CD8-positive, alpha-beta memory T cell (primary cell): ENCODE measurements around the gene GOLIM4. TPM values are rescaled to one million over a fixed set of nuclear protein-coding genes. Genes with fewer than 3 reads are reported as not detected.

Experiments used
- CTCF ChIA-PET: fragments of 350-600 bp; sonication (Branson Sonifier 250); formaldehyde crosslinking; loops from one replicate; lab custom pipeline; 2021; ENCODE audit warnings: antibody characterized with exemption; lab: Charles Lee
- POLR2A ChIA-PET: fragments of 350-600 bp; sonication (Branson Sonifier 250); formaldehyde crosslinking; loops from one replicate; lab custom pipeline; 2021; ENCODE audit warnings: antibody characterized with exemption; lab: Charles Lee
- DNase-seq, 5 donors: peaks; one replicate each; pipeline versions ENCODE4 v3.0.0 to v3.0.0-alpha.2; 2020 to 2022; ENCODE audit warnings: mixed read lengths in 1 of 5
- H3K27ac ChIP-seq: one replicate; pipeline ENCODE4 v1.7.0; 2013; ENCODE audit warnings: low read depth, mild to moderate bottlenecking, low read length, moderate library complexity
- H3K27me3 ChIP-seq: 2 replicates; pipeline ENCODE4 v1.7.0; 2013; ENCODE audit warnings: low read length, mild to moderate bottlenecking; ENCODE audit not compliant: insufficient read depth, poor library complexity, severe bottlenecking
- H3K36me3 ChIP-seq: 2 replicates; pipeline ENCODE4 v1.7.0; 2013; ENCODE audit warnings: mild to moderate bottlenecking, low read length, moderate library complexity; ENCODE audit not compliant: insufficient read depth
- H3K4me1 ChIP-seq: 2 replicates; pipeline ENCODE4 v1.7.0; 2013; ENCODE audit warnings: mild to moderate bottlenecking, low read length, moderate library complexity; ENCODE audit not compliant: insufficient read depth
- H3K4me3 ChIP-seq: 2 replicates; pipeline ENCODE4 v1.7.0; 2013; ENCODE audit warnings: mild to moderate bottlenecking, low read length
- H3K9me3 ChIP-seq: 2 replicates; pipeline ENCODE4 v1.7.0; 2013; ENCODE audit warnings: mild to moderate bottlenecking, low read length
- H3K27ac Mint-ChIP-seq, 8 donors: one replicate each; pipeline ENCODE4 v1.8.0; 2020 to 2021; ENCODE audit warnings: mixed read lengths in 8 of 8, mild to moderate bottlenecking in 6 of 8, inconsistent platforms in 3 of 8, moderate library complexity in 3 of 8
- H3K27me3 Mint-ChIP-seq, 2 donors: one replicate each; pipeline ENCODE4 v1.8.0; 2020 to 2021; ENCODE audit warnings: mixed read lengths in 2 of 2, mild to moderate bottlenecking in 1 of 2, moderate library complexity in 1 of 2
- H3K36me3 Mint-ChIP-seq, 3 donors: one replicate each; pipeline ENCODE4 v1.8.0; 2020 to 2021; ENCODE audit warnings: mixed read lengths in 3 of 3, inconsistent platforms in 1 of 3, mild to moderate bottlenecking in 1 of 3
- H3K4me1 Mint-ChIP-seq, 3 donors: one replicate each; pipeline ENCODE4 v1.8.0; 2020 to 2021; ENCODE audit warnings: mixed read lengths in 3 of 3, inconsistent platforms in 1 of 3, mild to moderate bottlenecking in 1 of 3
- H3K4me3 Mint-ChIP-seq, 7 donors: one replicate each; pipeline ENCODE4 v1.8.0; 2020 to 2021; ENCODE audit warnings: mixed read lengths in 7 of 7, mild to moderate bottlenecking in 6 of 7, moderate library complexity in 4 of 7, inconsistent platforms in 2 of 7
- H3K9me3 Mint-ChIP-seq, 5 donors: one replicate each; pipeline ENCODE4 v1.8.0; 2020 to 2022; ENCODE audit warnings: mixed read lengths in 5 of 5, mild to moderate bottlenecking in 3 of 5, moderate library complexity in 2 of 5, inconsistent platforms in 1 of 5
- polyA plus RNA-seq: library from polyadenylated mRNA; unstranded; fragments of 300-500 nt; fragmentation: Illumina TruSeq; gene quantifications from one replicate; pipeline ENCODE4 v1.2.3, GENCODE V29; 2021
- total RNA-seq, 2 experiments: library from RNA; stranded (reverse); gene quantifications; one replicate each; pipeline ENCODE4 v1.2.3, GENCODE V29; 2021

The GOLIM4 gene
- total and polyA plus RNA-seq, 3 experiments from 2014 or later: 1.3 to 7.3 (median 7.2) TPM

- H3K27ac ChIP-seq: no peak overlapping the region
- H3K36me3 Mint-ChIP-seq: no peaks in the 10 kb centered on the region
- H3K36me3 ChIP-seq: no peaks in the 10 kb centered on the region
- CTCF ChIA-PET: no interaction called here
- POLR2A ChIA-PET: no interaction called here
- H3K9me3 ChIP-seq: no peaks in the 10 kb centered on the region
- H3K4me1 ChIP-seq: no peaks in the 10 kb centered on the region
- DNase-seq: no peak
- H3K27me3 Mint-ChIP-seq: peaks cover 4 to 13% of the 10 kb centered on the region in 2 donors
- H3K27me3 ChIP-seq: no peaks in the 10 kb centered on the region
- H3K4me1 Mint-ChIP-seq: no peaks in the 10 kb centered on the region
- no peak overlapping the region for H3K4me3 ChIP-seq
- no peak overlapping the region for H3K4me3 Mint-ChIP-seq
- no peak overlapping the region for H3K27ac Mint-ChIP-seq
- peaks cover 2 to 10% (median 6%) of the 10 kb centered on the region in 5 donors for H3K9me3 Mint-ChIP-seq
Observed at GRCh38 chr3:168124791-168125190, 29.1 kb upstream of the GOLIM4 start.

GRCh38 chr3:168124291-168124690 lies 28.6 kb upstream of the GOLIM4 start:
- H3K9me3 ChIP-seq: no peaks in the 10 kb centered on the region
- H3K27me3 ChIP-seq: no peaks in the 10 kb centered on the region
- Mint-ChIP-seq H3K4me3 (no peak overlapping the region), H3K27me3 (peaks cover 3 to 13% of the 10 kb centered on the region in 2 donors), H3K27ac (no peak overlapping the region), H3K36me3 (no peaks in the 10 kb centered on the region), H3K4me1 (no peaks in the 10 kb centered on the region), H3K9me3 (peaks cover 2 to 10% (median 6%) of the 10 kb centered on the region in 5 donors)
- POLR2A ChIA-PET: no interaction called here
- H3K4me3 ChIP-seq: no peak overlapping the region
- no peak for DNase-seq
- no peaks in the 10 kb centered on the region for H3K36me3 ChIP-seq
- H3K27ac ChIP-seq: no peak overlapping the region
- no peaks in the 10 kb centered on the region for H3K4me1 ChIP-seq
- CTCF ChIA-PET: no interaction called here

DNA sequence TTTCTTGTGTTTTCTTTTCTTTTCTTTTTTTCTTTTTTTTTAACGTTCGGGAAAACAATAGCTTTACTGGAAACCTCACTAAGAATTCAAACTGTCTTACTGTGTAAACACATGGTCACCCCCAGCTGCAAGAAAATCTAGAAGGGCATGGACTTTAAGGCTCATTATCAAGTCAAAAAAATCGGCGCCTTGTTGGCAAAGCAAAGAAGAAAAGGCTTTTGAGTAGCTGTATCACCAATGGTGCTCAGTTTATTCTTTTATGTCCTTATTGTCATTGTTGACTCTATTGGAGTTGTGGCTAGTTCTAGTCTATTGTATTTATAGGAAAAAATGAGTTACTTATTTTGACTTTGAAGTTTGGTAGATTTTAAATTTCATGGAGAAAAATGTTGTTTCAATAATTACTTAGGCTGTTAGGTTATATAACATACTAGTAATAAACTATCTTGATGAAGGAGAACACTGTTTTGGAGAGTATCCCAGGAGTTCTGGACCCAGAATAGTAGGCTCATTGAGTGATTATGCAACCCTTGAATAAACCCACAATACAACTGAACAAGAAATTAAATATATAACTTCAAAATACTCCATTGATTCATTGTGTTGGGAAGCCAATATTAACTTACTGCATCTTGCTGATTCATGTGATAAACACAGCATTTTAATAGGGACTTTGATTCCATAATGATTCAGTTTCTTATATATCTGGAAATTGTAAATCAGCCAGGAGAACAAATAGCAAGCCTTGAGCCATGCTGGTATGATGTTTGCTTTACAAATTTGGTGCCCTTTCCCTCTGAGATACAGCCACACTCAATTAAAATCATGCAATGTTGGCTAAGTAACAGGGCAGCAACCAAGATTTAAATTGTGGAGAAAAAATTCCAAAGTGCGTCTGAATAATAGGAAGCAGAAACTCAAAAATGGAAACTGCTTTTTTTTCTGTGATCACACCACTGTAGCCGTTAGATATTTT lies 27.8 kb upstream of the GOLIM4 start:
- no peaks in the 10 kb centered on the region for H3K4me1 ChIP-seq

DNA sequence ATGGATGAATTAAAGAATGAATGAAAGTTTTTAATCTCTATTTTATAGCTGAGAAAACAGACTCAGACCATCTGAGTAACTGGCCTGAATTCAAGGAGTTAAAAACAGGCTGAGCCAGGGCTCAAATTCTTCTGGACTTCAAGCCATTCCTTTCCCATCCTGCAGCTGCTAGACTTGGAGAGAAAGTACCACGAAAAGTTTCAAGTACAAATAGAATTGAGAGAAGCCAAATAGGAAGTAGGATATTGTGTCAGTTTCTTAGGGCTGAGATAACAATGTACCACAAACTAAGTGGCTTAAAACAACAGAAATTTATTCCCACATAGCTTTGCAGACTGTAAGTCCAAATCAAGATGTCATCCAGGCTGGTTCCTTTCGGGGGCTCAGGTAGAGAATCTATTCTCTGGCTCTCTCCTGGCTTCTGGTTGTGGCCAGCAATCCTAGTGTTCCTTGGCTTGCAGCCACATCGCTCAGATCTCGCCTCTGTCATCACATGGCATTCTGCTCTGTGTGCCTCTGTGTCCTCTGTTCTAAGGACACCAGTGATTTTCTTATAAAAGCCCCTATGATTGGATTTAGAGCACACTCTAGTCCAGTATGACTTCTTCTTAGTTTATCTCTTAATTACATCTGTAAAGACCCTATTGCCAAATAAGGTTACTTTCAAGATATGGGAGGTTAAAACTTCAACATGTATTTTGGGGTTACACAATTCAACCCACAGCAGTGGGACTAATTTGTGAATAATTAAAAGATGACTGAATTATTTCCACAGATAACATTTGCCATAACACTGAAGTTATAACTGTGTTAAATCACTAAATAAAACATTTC lies 25.7 kb upstream of the GOLIM4 start:
- Mint-ChIP-seq H3K4me1 (no peaks in the 10 kb centered on the region), H3K27ac (no peak overlapping the region), H3K27me3 (peaks cover 0 to 4% of the 10 kb centered on the region in 2 donors), H3K4me3 (no peak overlapping the region), H3K9me3 (peaks cover 0 to 6% (median 2%) of the 10 kb centered on the region in 5 donors), H3K36me3 (no peaks in the 10 kb centered on the region)
- Histone ChIP-seq H3K4me3 (no peak overlapping the region), H3K27me3 (no peaks in the 10 kb centered on the region), H3K9me3 (no peaks in the 10 kb centered on the region), H3K36me3 (no peaks in the 10 kb centered on the region), H3K4me1 (no peaks in the 10 kb centered on the region), H3K27ac (no peak overlapping the region)
- ChIA-PET POLR2A (no interaction called here), CTCF (no interaction called here)
- no peak for DNase-seq

More for the DNA sequence above, 27.8 kb upstream of the GOLIM4 start:
- no peaks in the 10 kb centered on the region for H3K4me1 Mint-ChIP-seq
- Histone ChIP-seq H3K27ac (no peak overlapping the region), H3K4me3 (no peak overlapping the region), H3K9me3 (no peaks in the 10 kb centered on the region), H3K27me3 (no peaks in the 10 kb centered on the region), H3K36me3 (no peaks in the 10 kb centered on the region)
- CTCF ChIA-PET: no interaction called here
- no peaks in the 10 kb centered on the region for H3K36me3 Mint-ChIP-seq
- POLR2A ChIA-PET: no interaction called here
- H3K27me3 Mint-ChIP-seq: peaks cover 3 to 13% of the 10 kb centered on the region in 2 donors
- no peak overlapping the region for H3K27ac Mint-ChIP-seq
- H3K4me3 Mint-ChIP-seq: no peak overlapping the region
- DNase-seq: no peak
- peaks cover 2 to 10% (median 3%) of the 10 kb centered on the region in 5 donors for H3K9me3 Mint-ChIP-seq

DNA sequence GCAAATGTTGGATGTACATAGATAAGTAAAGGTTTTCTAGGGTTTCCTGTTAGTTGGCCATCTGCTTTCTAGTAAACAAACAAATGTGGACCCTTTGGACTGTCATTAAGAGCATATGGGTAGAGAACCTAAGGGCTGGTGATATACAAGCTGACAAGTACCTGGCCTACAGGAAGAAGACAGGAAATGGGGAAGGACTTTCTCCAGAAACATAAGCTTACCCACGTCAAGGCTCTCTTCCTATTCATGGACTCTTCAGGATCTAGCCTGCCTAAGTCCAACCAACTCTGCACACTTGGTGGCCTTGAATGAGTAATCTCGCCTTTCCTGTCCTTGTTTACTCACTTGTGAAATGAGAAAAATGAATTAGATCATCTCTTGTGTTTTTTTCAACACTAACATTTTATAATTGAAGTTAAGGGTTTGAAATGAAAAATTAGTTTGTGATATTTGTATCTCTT lies 22.2 kb upstream of the GOLIM4 start:
- Mint-ChIP-seq H3K4me1 (no peaks in the 10 kb centered on the region), H3K4me3 (no peak overlapping the region), H3K36me3 (no peaks in the 10 kb centered on the region), H3K27ac (no peak overlapping the region), H3K9me3 (peaks cover 0 to 2% (median 0%) of the 10 kb centered on the region in 5 donors), H3K27me3 (no peaks in the 10 kb centered on the region)
- DNase-seq: no peak
- H3K27ac ChIP-seq: peak overlapping the region; percentile 20
- H3K4me3 ChIP-seq: no peak overlapping the region
- H3K4me1 ChIP-seq: no peaks in the 10 kb centered on the region
- ChIA-PET CTCF (no interaction called here), POLR2A (no interaction called here)
- no peaks in the 10 kb centered on the region for H3K36me3 ChIP-seq
- H3K27me3 ChIP-seq: no peaks in the 10 kb centered on the region
- H3K9me3 ChIP-seq: no peaks in the 10 kb centered on the region

DNA sequence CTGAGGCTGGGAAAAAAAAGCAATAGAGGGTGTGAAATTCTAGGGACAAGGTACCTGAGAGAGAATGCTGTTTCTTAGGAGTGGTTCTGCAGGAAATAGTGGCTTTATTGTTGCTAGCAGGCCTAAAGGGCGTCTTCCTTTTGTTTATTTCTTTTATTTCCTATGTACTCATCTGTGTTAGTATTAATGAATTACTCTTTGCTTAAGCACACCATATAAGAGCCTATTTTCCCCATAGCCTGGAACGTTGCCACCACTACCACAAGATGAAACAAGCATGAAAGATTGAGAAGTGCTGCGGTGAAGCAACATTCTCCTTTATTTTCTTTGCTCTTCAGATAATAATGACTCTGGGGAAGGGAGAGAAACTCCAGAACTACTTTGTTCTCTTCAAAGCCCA lies 21.3 kb upstream of the GOLIM4 start:
- H3K27ac ChIP-seq: peak overlapping the region; percentile 20
- no peak overlapping the region for H3K27ac Mint-ChIP-seq
- H3K4me1 Mint-ChIP-seq: no peaks in the 10 kb centered on the region
- no peak overlapping the region for H3K4me3 ChIP-seq
- DNase-seq: no peak
- H3K36me3 ChIP-seq: no peaks in the 10 kb centered on the region
- H3K4me1 ChIP-seq: no peaks in the 10 kb centered on the region
- no peak overlapping the region for H3K4me3 Mint-ChIP-seq
- no peaks in the 10 kb centered on the region for H3K27me3 ChIP-seq
- H3K36me3 Mint-ChIP-seq: no peaks in the 10 kb centered on the region
- H3K9me3 Mint-ChIP-seq: no peaks in the 10 kb centered on the region
- H3K27me3 Mint-ChIP-seq: no peaks in the 10 kb centered on the region
- ChIA-PET POLR2A (no interaction called here), CTCF (no interaction called here)
- no peaks in the 10 kb centered on the region for H3K9me3 ChIP-seq

GRCh38 chr3:168116279-168116678 lies 20.6 kb upstream of the GOLIM4 start:
- no peak for DNase-seq
- Histone ChIP-seq H3K4me3 (no peak overlapping the region), H3K4me1 (no peaks in the 10 kb centered on the region), H3K36me3 (no peaks in the 10 kb centered on the region), H3K27me3 (no peaks in the 10 kb centered on the region), H3K9me3 (no peaks in the 10 kb centered on the region), H3K27ac (peak overlapping the region; percentile 13)
- Mint-ChIP-seq H3K27ac (no peak overlapping the region), H3K4me1 (no peaks in the 10 kb centered on the region), H3K4me3 (no peak overlapping the region), H3K36me3 (no peaks in the 10 kb centered on the region), H3K27me3 (no peaks in the 10 kb centered on the region), H3K9me3 (no peaks in the 10 kb centered on the region)
- POLR2A ChIA-PET: no interaction called here
- CTCF ChIA-PET: no interaction called here

DNA sequence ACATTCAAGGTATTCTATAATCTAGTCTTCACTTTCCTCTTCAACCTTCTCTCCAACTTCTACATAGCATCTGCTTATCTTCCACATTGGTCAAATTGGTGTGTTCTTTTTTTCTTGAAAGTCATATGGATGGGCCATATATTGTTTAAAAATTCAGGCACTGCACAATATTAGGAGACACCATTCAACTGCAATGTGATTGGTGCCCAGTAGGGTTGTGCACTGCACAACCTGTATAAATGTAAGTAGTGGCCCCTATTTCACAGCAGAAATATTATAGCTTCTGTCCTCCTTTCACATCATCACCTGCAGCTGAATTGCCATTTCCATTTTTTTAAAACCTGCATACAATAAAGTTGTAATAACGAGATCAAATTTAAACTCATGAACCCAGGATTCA lies 18.1 kb upstream of the GOLIM4 start:
- POLR2A ChIA-PET: no interaction called here
- Histone ChIP-seq H3K4me3 (no peak overlapping the region), H3K27ac (no peak overlapping the region), H3K9me3 (no peaks in the 10 kb centered on the region), H3K27me3 (no peaks in the 10 kb centered on the region), H3K36me3 (no peaks in the 10 kb centered on the region), H3K4me1 (no peaks in the 10 kb centered on the region)
- Mint-ChIP-seq H3K27ac (no peak overlapping the region), H3K4me3 (no peak overlapping the region), H3K4me1 (no peaks in the 10 kb centered on the region), H3K9me3 (no peaks in the 10 kb centered on the region), H3K36me3 (no peaks in the 10 kb centered on the region), H3K27me3 (no peaks in the 10 kb centered on the region)
- CTCF ChIA-PET: no interaction called here
- no peak for DNase-seq
